Measurements from ENCODE around the gene ISG15.
"Not testable (repeated sequence)": the region's sequence is repeated elsewhere in the genome, so short reads cannot be mapped to it uniquely, and the experiment has no call there.

The ISG15 gene

DNA sequence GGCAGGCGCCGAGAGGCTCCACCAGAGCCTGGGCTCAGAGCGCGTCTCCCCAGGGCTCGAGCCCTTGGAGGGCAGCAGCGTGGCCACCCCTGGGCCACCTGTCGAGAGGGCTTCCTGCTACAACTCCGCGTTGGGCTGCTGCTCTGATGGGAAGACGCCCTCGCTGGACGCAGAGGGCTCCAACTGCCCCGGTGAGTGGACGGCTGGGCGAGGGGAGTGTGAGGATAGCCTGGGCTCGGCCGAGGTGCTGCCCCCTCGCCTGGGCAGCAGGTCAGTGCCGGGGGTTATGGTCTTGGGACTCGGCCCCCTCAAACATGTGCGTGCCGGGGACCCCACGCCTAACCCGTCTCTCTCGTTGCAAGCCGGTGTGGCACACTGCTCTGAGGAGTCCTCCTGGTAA, 33.5 kb downstream of the ISG15 start:
- no peak for DNase-seq (ENCODE audit: low read depth)

GRCh38 chr1:1047407-1047806, 34.1 kb downstream of the ISG15 start:
- DNase-seq (ENCODE audit: low read depth): no peak

DNA sequence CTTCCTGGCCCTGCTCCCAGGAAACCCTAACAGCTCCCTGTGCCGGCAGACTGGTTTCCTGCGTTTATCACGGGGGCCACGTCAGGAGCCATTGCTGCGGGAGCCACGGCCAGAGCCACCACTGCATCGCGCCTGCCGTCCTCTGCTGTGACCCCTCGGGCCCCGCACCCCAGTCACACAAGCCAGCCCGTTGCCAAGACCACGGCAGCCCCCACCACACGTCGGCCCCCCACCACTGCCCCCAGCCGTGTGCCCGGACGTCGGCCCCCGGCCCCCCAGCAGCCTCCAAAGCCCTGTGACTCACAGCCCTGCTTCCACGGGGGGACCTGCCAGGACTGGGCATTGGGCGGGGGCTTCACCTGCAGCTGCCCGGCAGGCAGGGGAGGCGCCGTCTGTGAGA, 34.7 kb downstream of the ISG15 start:
- DNase-seq (ENCODE audit: low read depth): no peak

DNA sequence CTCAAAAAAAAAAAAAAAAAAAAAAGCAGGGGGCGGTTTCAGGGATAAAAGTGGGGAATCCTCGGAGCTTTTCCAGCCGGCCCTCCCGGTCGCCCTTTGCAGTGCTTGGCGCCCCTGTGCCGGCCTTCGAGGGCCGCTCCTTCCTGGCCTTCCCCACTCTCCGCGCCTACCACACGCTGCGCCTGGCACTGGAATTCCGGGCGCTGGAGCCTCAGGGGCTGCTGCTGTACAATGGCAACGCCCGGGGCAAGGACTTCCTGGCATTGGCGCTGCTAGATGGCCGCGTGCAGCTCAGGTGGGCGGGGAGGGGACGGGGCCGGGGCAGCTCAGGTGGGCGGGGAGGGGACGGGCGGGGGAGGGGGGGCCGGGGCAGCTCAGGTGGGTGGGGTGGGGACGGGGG, 35.5 kb downstream of the ISG15 start:
- DNase-seq (ENCODE audit: low read depth): no peak

GRCh38 chr1:1049318-1050165, 36.2 kb downstream of the ISG15 start:
- no peak for DNase-seq (ENCODE audit: low read depth)

DNA sequence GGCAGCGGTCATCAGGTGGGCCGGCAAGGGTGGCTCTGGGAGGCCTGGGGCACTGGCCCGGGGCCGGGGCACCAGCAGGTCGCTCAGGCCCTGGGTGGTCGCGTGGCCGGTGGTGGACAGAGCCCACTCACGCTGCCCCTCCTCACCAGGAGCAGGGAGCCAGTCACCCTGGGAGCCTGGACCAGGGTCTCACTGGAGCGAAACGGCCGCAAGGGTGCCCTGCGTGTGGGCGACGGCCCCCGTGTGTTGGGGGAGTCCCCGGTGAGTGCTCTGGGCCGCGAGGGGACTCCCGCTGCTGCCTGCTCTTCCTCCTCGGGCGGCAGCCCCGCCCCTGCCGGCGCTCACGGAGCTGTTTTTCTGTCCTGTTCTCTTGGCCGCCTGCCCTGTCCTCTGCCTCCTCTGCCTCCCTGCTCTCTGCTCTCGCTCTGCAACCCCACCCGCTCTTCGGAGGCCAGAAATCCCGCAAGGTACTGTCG, 37.3 kb downstream of the ISG15 start:
- no peak for DNase-seq (ENCODE audit: low read depth)

DNA sequence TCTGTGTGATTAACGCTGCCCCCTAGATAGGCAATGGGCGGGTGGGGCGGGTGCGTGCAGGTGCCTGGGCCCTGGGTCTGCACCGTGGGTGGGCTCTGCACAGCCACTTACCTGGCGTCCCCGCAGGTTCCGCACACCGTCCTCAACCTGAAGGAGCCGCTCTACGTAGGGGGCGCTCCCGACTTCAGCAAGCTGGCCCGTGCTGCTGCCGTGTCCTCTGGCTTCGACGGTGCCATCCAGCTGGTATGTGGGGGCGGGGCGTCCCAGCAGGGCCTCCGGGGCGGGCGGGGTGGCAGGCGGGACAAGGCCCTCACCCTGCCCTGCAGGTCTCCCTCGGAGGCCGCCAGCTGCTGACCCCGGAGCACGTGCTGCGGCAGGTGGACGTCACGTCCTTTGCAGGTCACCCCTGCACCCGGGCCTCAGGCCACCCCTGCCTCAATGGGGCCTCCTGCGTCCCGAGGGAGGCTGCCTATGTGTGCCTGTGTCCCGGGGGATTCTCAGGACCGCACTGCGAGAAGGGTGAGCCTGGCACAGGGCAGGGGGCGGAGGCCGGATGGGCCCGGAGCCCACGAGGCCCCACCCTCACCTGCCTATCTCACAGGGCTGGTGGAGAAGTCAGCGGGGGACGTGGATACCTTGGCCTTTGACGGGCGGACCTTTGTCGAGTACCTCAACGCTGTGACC, 38.0 kb downstream of the ISG15 start:
- no peak for DNase-seq (ENCODE audit: low read depth)

- no peak for DNase-seq (ENCODE audit: low read depth)
Measured at GRCh38 chr1:1052003-1052840, 38.9 kb downstream of the ISG15 start.

GRCh38 chr1:1053022-1053421, 39.7 kb downstream of the ISG15 start:
- no peak for DNase-seq (ENCODE audit: low read depth)

- no peak for DNase-seq (ENCODE audit: low read depth)
Measured at GRCh38 chr1:1053682-1054081, 40.4 kb downstream of the ISG15 start.

GRCh38 chr1:1054099-1054700, 40.9 kb downstream of the ISG15 start:
- no peak for DNase-seq (ENCODE audit: low read depth)

DNA sequence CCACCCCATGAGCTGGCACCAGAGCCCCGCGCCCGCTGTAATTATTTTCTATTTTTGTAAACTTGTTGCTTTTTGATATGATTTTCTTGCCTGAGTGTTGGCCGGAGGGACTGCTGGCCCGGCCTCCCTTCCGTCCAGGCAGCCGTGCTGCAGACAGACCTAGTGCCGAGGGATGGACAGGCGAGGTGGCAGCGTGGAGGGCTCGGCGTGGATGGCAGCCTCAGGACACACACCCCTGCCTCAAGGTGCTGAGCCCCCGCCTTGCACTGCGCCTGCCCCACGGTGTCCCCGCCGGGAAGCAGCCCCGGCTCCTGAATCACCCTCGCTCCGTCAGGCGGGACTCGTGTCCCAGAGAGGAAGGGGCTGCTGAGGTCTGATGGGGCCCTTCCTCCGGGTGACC, 41.7 kb downstream of the ISG15 start:
- DNase-seq (ENCODE audit: low read depth): no peak

- no peak for DNase-seq (ENCODE audit: low read depth)
Measured at GRCh38 chr1:1055841-1056736, 42.8 kb downstream of the ISG15 start.

GRCh38 chr1:1057769-1058087, 44.4 kb downstream of the ISG15 start:
- DNase-seq (ENCODE audit: low read depth): not testable (repeated sequence)

- no peak for DNase-seq (ENCODE audit: low read depth)
Measured at GRCh38 chr1:1058088-1058905, 45.0 kb downstream of the ISG15 start.

GRCh38 chr1:1058921-1059493, 45.7 kb downstream of the ISG15 start:
- peak; percentile 15 for DNase-seq (ENCODE audit: low read depth)

GRCh38 chr1:1059494-1060280, 46.4 kb downstream of the ISG15 start:
- DNase-seq (ENCODE audit: low read depth): peak; percentile 72

DNA sequence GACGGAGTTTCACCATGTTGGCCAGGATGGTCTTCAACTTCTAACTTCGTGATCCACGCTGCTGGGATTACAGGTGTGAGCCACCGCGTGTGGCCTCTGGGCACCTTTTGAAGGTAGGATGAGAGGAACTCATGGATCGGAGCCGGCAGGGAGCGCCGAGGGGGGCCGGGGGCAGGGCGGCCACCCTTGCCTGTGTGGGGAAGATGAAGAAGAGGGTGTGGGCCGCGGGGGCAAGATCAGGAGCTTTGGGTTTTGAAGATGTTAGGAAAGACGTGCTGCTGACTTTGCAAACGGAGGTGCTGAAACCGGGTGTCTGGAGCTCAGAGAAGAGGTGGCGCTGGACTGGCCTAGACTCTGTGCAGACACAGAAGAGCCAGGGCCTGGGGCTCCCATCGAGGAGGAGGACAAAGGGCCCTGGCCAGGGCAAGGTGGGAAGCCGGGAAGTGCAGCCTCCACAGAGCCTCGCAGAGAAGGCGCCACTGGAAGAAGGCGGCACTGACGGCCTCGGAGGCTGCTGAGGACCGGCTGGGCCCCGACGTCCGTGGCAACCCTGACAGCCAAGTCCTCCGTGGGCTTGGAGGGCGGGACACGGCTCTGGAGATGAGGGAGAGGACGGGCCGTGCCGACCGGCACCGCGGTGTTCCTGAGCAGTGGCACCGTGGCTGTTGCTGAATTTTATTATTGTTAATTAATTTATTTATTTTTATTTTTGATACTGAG, 47.1 kb downstream of the ISG15 start:
- no peak for DNase-seq (ENCODE audit: low read depth)

Measured in iris pigment epithelial cell (primary cell).